SK-N-SH (cell line): Measurements from ENCODE around the gene ESRP2. TPM values are rescaled to one million over a fixed set of nuclear protein-coding genes. Genes with fewer than 3 reads are reported as not detected.

Source experiments
- CTCF ChIA-PET: fragments of 300-600, 350-600 bp; formaldehyde crosslinking; extraction: SDS; loops from one replicate; lab custom pipeline; 2021; lab: Yijun Ruan, JAX
- POLR2A ChIA-PET: fragments of 350-600 bp; sonication (Branson Sonifier 250); formaldehyde crosslinking; extraction: SDS; loops from one replicate; lab custom pipeline; 2020; ENCODE audit warnings: antibody characterized with exemption, inconsistent platforms; lab: Yijun Ruan, JAX
- DNase-seq: peaks from one replicate; pipeline ENCODE4 v3.0.0; 2012
- H2AFZ ChIP-seq: fragments of 200-600 bp; sonication (generic); 2 replicates; pipeline ENCODE4 v1.8.1; 2016; ENCODE audit warnings: antibody characterized with exemption, mild to moderate bottlenecking, low read depth
- H3F3A ChIP-seq: fragments of 200-600 bp; sonication (generic); replicated peaks from 2 replicates; pipeline ENCODE3; 2016; ENCODE audit warnings: antibody characterized with exemption, mild to moderate bottlenecking; ENCODE audit not compliant: insufficient read depth
- H3K27ac ChIP-seq, 2 experiments: fragments of 200-500 bp in 1 of 2; fragments of 200-600 bp in 1 of 2; sonication (Bioruptor generic) in 1 of 2; sonication (generic), shearing (Covaris generic) in 1 of 2; 2 replicates each; pipeline versions ENCODE4 v1.5.1 to v1.6.1; 2014 to 2016; ENCODE audit warnings: low read depth in 2 of 2, inconsistent platforms in 1 of 2, low read length in 1 of 2, mild to moderate bottlenecking in 1 of 2, mixed read lengths in 1 of 2
- H3K27me3 ChIP-seq: fragments of 200-600 bp; sonication (generic), shearing (Covaris generic); 2 replicates; pipeline ENCODE4 v1.6.1; 2016; ENCODE audit warnings: mixed run types; ENCODE audit not compliant: insufficient read depth
- H3K36me3 ChIP-seq, 2 experiments: fragments of 200-500 bp in 1 of 2; fragments of 200-600 bp in 1 of 2; sonication (Bioruptor generic) in 1 of 2; sonication (generic) in 1 of 2; replicated peaks in 1 of 2; 2 replicates each; pipeline versions ENCODE3 to v1.5.1; 2014 to 2016; ENCODE audit warnings: low read length in 1 of 2, mild to moderate bottlenecking in 1 of 2; ENCODE audit not compliant: insufficient read depth in 2 of 2, control insufficient read depth in 1 of 2
- H3K4me1 ChIP-seq, 2 experiments: fragments of 200-500 bp in 1 of 2; fragments of 200-600 bp in 1 of 2; sonication (Bioruptor generic) in 1 of 2; sonication (generic), shearing (Covaris generic) in 1 of 2; 2 replicates each; pipeline versions ENCODE4 v1.5.1 to v1.6.1; 2014 to 2016; ENCODE audit warnings: low read depth in 1 of 2, low read length in 1 of 2, mixed run types in 1 of 2; ENCODE audit not compliant: insufficient read depth in 2 of 2, control insufficient read depth in 1 of 2
- H3K4me2 ChIP-seq: fragments of 200-600 bp; sonication (generic), shearing (Covaris generic); 2 replicates; pipeline ENCODE4 v1.6.1; 2017; ENCODE audit warnings: mixed run types
- H3K4me3 ChIP-seq, 2 experiments: fragments of 200-500 bp in 1 of 2; fragments of 200-600 bp in 1 of 2; sonication (Bioruptor generic) in 1 of 2; sonication (generic), shearing (Covaris generic) in 1 of 2; 2 replicates each; pipeline versions ENCODE4 v1.5.1 to v1.8.1; 2014 to 2016; ENCODE audit warnings: low read depth in 2 of 2, inconsistent platforms in 1 of 2, low read length in 1 of 2, mild to moderate bottlenecking in 1 of 2, mixed read lengths in 1 of 2, moderate library complexity in 1 of 2
- H3K79me2 ChIP-seq: fragments of 200-600 bp; sonication (generic); 2 replicates; pipeline ENCODE4 v1.8.1; 2017; ENCODE audit warnings: mild to moderate bottlenecking; ENCODE audit not compliant: insufficient read depth
- H3K9ac ChIP-seq: fragments of 200-600 bp; sonication (generic); 2 replicates; pipeline ENCODE4 v1.6.1; 2017; ENCODE audit warnings: mixed run types
- H3K9me2 ChIP-seq: fragments of 200-600 bp; sonication (generic); 2 replicates; pipeline ENCODE4 v1.6.1; 2017; ENCODE audit warnings: mixed run types
- H3K9me3 ChIP-seq: fragments of 200-600 bp; sonication (generic); 2 replicates; pipeline ENCODE4 v1.6.1; 2017; ENCODE audit warnings: mixed run types, mild to moderate bottlenecking, moderate library complexity
- H4K20me1 ChIP-seq: fragments of 200-600 bp; sonication (generic); 2 replicates; pipeline ENCODE4 v1.6.1; 2017; ENCODE audit warnings: mild to moderate bottlenecking, mixed run types; ENCODE audit not compliant: insufficient read depth
- CHD2 ChIP-seq: fragments of 150-350 bp; IDR thresholded peaks from 2 replicates; pipeline ENCODE4 v1.6.1; 2018; ENCODE audit warnings: low read length; ENCODE audit not compliant: partially characterized antibody
- EP300 ChIP-seq, 2 experiments: IDR thresholded peaks; 2 replicates each; pipeline versions ENCODE4 v1.4.0 to v1.6.1; 2012; ENCODE audit warnings: borderline replicate concordance in 1 of 2, low read depth in 1 of 2, low read length in 1 of 2
- EZH2phosphoT487 ChIP-seq: fragments of 200-600 bp; sonication (generic); IDR thresholded peaks from 2 replicates; pipeline ENCODE4 v1.6.1; 2017; ENCODE audit warnings: low read depth, mixed run types, mild to moderate bottlenecking, antibody characterized with exemption, moderate library complexity, borderline replicate concordance
- FOSL2 ChIP-seq: IDR thresholded peaks from 2 replicates; pipeline ENCODE4 v1.4.0; 2012; ENCODE audit warnings: low read depth, mild to moderate bottlenecking, moderate library complexity, borderline replicate concordance
- GABPA ChIP-seq: IDR thresholded peaks from 2 replicates; pipeline ENCODE4 v1.4.0; 2012; ENCODE audit warnings: low read depth, mild to moderate bottlenecking
- GATA2 ChIP-seq: sonication (generic); formaldehyde crosslinking; IDR thresholded peaks from 2 replicates; pipeline ENCODE4 v1.5.0; 2020; ENCODE audit warnings: mild to moderate bottlenecking, missing genetic modification reagents
- JUND ChIP-seq: IDR thresholded peaks from 2 replicates; pipeline ENCODE4 v1.4.0; 2012
- MAX ChIP-seq: IDR thresholded peaks from 2 replicates; pipeline ENCODE4 v1.4.0; 2012; ENCODE audit warnings: low read depth
- MEF2A ChIP-seq: IDR thresholded peaks from 2 replicates; pipeline ENCODE4 v1.4.0; 2012; ENCODE audit warnings: low read depth, borderline replicate concordance
- MXI1 ChIP-seq: IDR thresholded peaks from 2 replicates; pipeline ENCODE4 v1.6.1; 2012; ENCODE audit warnings: mild to moderate bottlenecking, low read depth, low read length, improper control_type of control experiment
- NFIC ChIP-seq: IDR thresholded peaks from 2 replicates; pipeline ENCODE4 v1.4.0; 2012; ENCODE audit warnings: borderline replicate concordance
- POLR2AphosphoS5 ChIP-seq: IDR thresholded peaks from 2 replicates; pipeline ENCODE4 v1.6.1; 2012; ENCODE audit warnings: low read depth, low read length
- RAD21 ChIP-seq: IDR thresholded peaks from 2 replicates; pipeline ENCODE4 v1.6.1; 2012; ENCODE audit warnings: mild to moderate bottlenecking, low read length
- RCOR1 ChIP-seq: fragments of 150-350 bp; IDR thresholded peaks from 2 replicates; pipeline ENCODE4 v1.6.1; 2017; ENCODE audit warnings: antibody characterized with exemption, low read length
- REST ChIP-seq: IDR thresholded peaks from 2 replicates; pipeline ENCODE4 v1.6.1; 2012; ENCODE audit warnings: mild to moderate bottlenecking, low read depth, low read length, moderate library complexity
- RFX5 ChIP-seq: IDR thresholded peaks from 2 replicates; pipeline ENCODE4 v1.6.1; 2012; ENCODE audit warnings: mild to moderate bottlenecking, improper control_type of control experiment, low read length
- RXRA ChIP-seq: IDR thresholded peaks from 2 replicates; pipeline ENCODE4 v1.4.0; 2012; ENCODE audit warnings: low read depth, mild to moderate bottlenecking, borderline replicate concordance
- SIN3A ChIP-seq: IDR thresholded peaks from 2 replicates; pipeline ENCODE4 v1.6.1; 2012; ENCODE audit warnings: low read depth, mild to moderate bottlenecking, low read length, moderate library complexity, borderline replicate concordance
- SMC3 ChIP-seq: IDR thresholded peaks from 2 replicates; pipeline ENCODE4 v1.6.1; 2012; ENCODE audit warnings: low read depth, low read length, improper control_type of control experiment
- TAF1 ChIP-seq: IDR thresholded peaks from 2 replicates; pipeline ENCODE4 v1.6.1; 2012; ENCODE audit warnings: low read depth, mild to moderate bottlenecking, low read length, moderate library complexity, borderline replicate concordance
- TCF12 ChIP-seq: IDR thresholded peaks from 2 replicates; pipeline ENCODE4 v1.4.0; 2012
- TEAD4 ChIP-seq: IDR thresholded peaks from 2 replicates; pipeline ENCODE4 v1.4.0; 2012; ENCODE audit warnings: mild to moderate bottlenecking, borderline replicate concordance; ENCODE audit not compliant: insufficient read depth
- USF1 ChIP-seq: IDR thresholded peaks from 2 replicates; pipeline ENCODE4 v1.4.0; 2012; ENCODE audit warnings: low read depth, borderline replicate concordance
- YY1 ChIP-seq: IDR thresholded peaks from 2 replicates; pipeline ENCODE4 v1.4.0; 2012; ENCODE audit warnings: low read depth, mild to moderate bottlenecking
- ZBTB33 ChIP-seq: IDR thresholded peaks from 2 replicates; pipeline ENCODE4 v1.4.0; 2012; ENCODE audit warnings: low read depth, borderline replicate concordance
- WGBS: methylation state at CpG from one replicate; pipeline ENCODE4 v1.1.6; 2017; ENCODE audit warnings: low lambda C conversion rate; 5-methylcytosine and 5-hydroxymethylcytosine counted together
- polyA plus RNA-seq, 3 experiments: library from polyadenylated mRNA; depleted of rRNA; stranded (reverse); fragments of >200 nt; gene quantifications; 2 replicates each; pipeline ENCODE4 v1.2.3, GENCODE V29; 2012

The ESRP2 gene
- polyA plus RNA-seq, 1 of the 3 experiments (the other 2 are of a cell fraction): 0.07 TPM

- DNase-seq: peak; percentile 99
- Histone ChIP-seq H4K20me1 (no peaks in the 10 kb centered on the region), H3K27ac (peak overlapping the region; percentile 86 to 87), H3K36me3 (no peaks in the 10 kb centered on the region), H3K4me2 (peak overlapping the region; percentile 83), H2AFZ (peak overlapping the region; percentile 88), H3K9me2 (no peaks in the 10 kb centered on the region), H3F3A (peaks cover 3% of the 10 kb centered on the region), H3K4me3 (peak overlapping the region; percentile 52 to 57), H3K9ac (peak overlapping the region; percentile 68), H3K4me1 (peaks cover 0 to 8% of the 10 kb centered on the region in 2 experiments; a peak in 1 of 4 replicates), H3K9me3 (no peaks in the 10 kb centered on the region), H3K79me2 (no peaks in the 10 kb centered on the region), H3K27me3 (no peaks in the 10 kb centered on the region)
- ChIA-PET CTCF (interaction anchor here (0.9 to 2.2 kb wide), 5 partner anchors 9 to 197 kb away, joined by 3 to 17 read pairs (median 5); no protein-coding TSS in a partner anchor), POLR2A (interaction anchor here (1.4 to 1.5 kb wide), 4 partner anchors 9 to 152 kb away, joined by 3 to 5 read pairs (median 4); partner anchors contain the start of genes NFATC3 and SLC7A6)
- WGBS: 2% methylated on average over 27 of the region's 72 CpGs
- TF ChIP-seq RFX5: peak; percentile 66; the same call in 1 of the 2 replicates
- peak; percentile 66 for TF ChIP-seq MXI1
- TF ChIP-seq EZH2phosphoT487: no peak
- 0 out of 2 replicates have a peak, but pooled peaks have one; percentile 56 for TF ChIP-seq YY1
- peak; percentile 99 for TF ChIP-seq TEAD4
- no peak for TF ChIP-seq RXRA
- 0 out of 2 replicates have a peak, but pooled peaks have one; percentile 32 for TF ChIP-seq RCOR1
- TF ChIP-seq SMC3: no peak
- TF ChIP-seq JUND: no peak; the same call in 1 of the 2 replicates
- TF ChIP-seq NFIC: 0 out of 2 replicates have a peak, but pooled peaks have one; percentile 22
- TF ChIP-seq SIN3A: peak; percentile 66; the same call in 1 of the 2 replicates
- TF ChIP-seq FOSL2: no peak
- no peak for TF ChIP-seq MEF2A
- TF ChIP-seq GABPA: peak; percentile 74
- TF ChIP-seq RAD21: no peak
- peak; percentile 74 for TF ChIP-seq TAF1
- no peak for TF ChIP-seq REST
- TF ChIP-seq EP300 (IDR thresholded peaks at IDR 0.05; ENCODE audit: borderline replicate concordance in 1 of 2, low read depth in 1 of 2, low read length in 1 of 2): peak; percentile 16 to 49; a peak in 1 of 4 replicates
- no peak for TF ChIP-seq GATA2 (CRISPR knock-in tag)
- TF ChIP-seq MAX: peak; percentile 78
- peak; percentile 87 for TF ChIP-seq POLR2AphosphoS5
- TF ChIP-seq ZBTB33: no peak
- TF ChIP-seq CHD2: peak; percentile 84
- TF ChIP-seq TCF12: no peak
- TF ChIP-seq USF1: peak; percentile 11; the same call in 1 of the 2 replicates
Observed at GRCh38 chr16:68237243-68238028, 1.5 kb upstream of the ESRP2 start.
